PC-3 (cell line): ENCODE data around the gene CTAGE4.
"Not testable (repeated sequence)": the region's sequence is repeated elsewhere in the genome, so short reads cannot be mapped to it uniquely, and the experiment has no call there.

Experiments
- EZH2phosphoT487 ChIP-seq: fragments of 300-600 bp; sonication (generic); IDR thresholded peaks from 2 replicates; pipeline ENCODE4 v1.6.1; 2018; ENCODE audit warnings: mild to moderate bottlenecking, antibody characterized with exemption, low read length, borderline replicate concordance
- TF ChIP-seq, protein P1 (sequence below): fragments of 300-600 bp; sonication (generic); conservative IDR thresholded peaks from 2 replicates; pipeline ENCODE4 v1.5.1; 2017; ENCODE audit warnings: antibody characterized with exemption, low read depth, mild to moderate bottlenecking, low read length

DNA sequence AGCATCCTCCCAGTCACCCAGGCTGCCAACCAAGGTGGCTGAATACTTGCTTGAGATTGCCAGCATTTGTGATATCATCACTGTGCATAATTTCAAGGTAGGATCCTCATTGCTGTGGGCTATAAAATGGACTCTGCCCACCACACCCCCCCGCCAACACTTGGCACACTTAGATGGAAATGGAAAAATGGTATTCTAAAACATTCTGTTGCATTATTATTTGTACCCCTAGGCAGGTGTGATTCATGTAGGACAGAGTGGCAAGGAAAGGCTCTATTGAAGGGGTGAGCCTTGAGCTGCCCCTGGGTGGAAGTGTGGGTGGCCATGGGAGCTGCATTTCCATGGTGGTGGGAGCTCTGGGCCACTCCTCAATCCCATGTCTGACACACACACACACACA is 35.3 kb downstream of the CTAGE4 start:
- TF ChIP-seq, protein P1, sequence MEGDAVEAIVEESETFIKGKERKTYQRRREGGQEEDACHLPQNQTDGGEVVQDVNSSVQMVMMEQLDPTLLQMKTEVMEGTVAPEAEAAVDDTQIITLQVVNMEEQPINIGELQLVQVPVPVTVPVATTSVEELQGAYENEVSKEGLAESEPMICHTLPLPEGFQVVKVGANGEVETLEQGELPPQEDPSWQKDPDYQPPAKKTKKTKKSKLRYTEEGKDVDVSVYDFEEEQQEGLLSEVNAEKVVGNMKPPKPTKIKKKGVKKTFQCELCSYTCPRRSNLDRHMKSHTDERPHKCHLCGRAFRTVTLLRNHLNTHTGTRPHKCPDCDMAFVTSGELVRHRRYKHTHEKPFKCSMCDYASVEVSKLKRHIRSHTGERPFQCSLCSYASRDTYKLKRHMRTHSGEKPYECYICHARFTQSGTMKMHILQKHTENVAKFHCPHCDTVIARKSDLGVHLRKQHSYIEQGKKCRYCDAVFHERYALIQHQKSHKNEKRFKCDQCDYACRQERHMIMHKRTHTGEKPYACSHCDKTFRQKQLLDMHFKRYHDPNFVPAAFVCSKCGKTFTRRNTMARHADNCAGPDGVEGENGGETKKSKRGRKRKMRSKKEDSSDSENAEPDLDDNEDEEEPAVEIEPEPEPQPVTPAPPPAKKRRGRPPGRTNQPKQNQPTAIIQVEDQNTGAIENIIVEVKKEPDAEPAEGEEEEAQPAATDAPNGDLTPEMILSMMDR: not testable (repeated sequence)
- TF ChIP-seq EZH2phosphoT487: not testable (repeated sequence)
